ENCODE results near the gene MAIP1. TPM values are rescaled to one million over a fixed set of nuclear protein-coding genes. Genes with fewer than 3 reads are reported as not detected.
A peak's percentile ranks its signal among the peaks of the same experiment; 100 is the strongest.

The MAIP1 gene
- total RNA-seq, 4 donors from 2014 or later, result 8.3 to 28.1 (median 14.7) TPM

DNA sequence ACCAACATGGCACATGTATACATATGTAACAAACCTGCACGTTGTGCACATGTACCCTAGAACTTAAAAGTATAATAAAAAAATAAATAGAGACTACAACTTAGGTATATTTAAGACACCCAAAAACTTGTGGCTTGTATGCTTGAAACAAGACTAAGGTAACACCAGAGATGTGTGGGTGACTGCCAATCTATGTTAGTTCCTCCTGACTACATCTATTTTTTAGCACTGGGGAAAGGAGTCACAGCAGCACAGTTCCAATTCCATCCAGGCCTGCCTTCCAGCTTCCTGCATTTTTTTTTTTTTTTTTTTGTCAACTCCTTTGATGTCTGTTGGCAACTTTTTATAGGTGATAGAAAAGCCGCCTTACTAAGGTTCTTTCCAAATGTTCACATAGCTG lies 26.1 kb upstream of the MAIP1 start:
- Histone ChIP-seq H3K27ac (replicated peaks in 1 of 4) (no peak overlapping the region), H3K4me3 (no peak overlapping the region), H3K27me3 (no peaks in the 10 kb centered on the region), H3K36me3 (peaks cover 14 to 47% (median 32%) of the 10 kb centered on the region in 4 donors), H3K9me3 (no peaks in the 10 kb centered on the region), H3K4me1 (no peaks in the 10 kb centered on the region)
- no peak for TF ChIP-seq POLR2AphosphoS5 (IDR thresholded peaks at IDR 0.05)
- TF ChIP-seq POLR2A (IDR thresholded peaks at IDR 0.05; ENCODE audit: low read depth), result no peak
- TF ChIP-seq, protein P1, sequence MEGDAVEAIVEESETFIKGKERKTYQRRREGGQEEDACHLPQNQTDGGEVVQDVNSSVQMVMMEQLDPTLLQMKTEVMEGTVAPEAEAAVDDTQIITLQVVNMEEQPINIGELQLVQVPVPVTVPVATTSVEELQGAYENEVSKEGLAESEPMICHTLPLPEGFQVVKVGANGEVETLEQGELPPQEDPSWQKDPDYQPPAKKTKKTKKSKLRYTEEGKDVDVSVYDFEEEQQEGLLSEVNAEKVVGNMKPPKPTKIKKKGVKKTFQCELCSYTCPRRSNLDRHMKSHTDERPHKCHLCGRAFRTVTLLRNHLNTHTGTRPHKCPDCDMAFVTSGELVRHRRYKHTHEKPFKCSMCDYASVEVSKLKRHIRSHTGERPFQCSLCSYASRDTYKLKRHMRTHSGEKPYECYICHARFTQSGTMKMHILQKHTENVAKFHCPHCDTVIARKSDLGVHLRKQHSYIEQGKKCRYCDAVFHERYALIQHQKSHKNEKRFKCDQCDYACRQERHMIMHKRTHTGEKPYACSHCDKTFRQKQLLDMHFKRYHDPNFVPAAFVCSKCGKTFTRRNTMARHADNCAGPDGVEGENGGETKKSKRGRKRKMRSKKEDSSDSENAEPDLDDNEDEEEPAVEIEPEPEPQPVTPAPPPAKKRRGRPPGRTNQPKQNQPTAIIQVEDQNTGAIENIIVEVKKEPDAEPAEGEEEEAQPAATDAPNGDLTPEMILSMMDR (IDR thresholded peaks at IDR 0.05), result no peak
- no peak for TF ChIP-seq EP300 (IDR thresholded peaks at IDR 0.05)
- intact Hi-C loops (cut with DNase I), result no loop called here
- 75% methylated on average over 2 of the region's 2 CpGs for WGBS
- no peak for DNase-seq (ENCODE audit: extremely low spot score)

DNA sequence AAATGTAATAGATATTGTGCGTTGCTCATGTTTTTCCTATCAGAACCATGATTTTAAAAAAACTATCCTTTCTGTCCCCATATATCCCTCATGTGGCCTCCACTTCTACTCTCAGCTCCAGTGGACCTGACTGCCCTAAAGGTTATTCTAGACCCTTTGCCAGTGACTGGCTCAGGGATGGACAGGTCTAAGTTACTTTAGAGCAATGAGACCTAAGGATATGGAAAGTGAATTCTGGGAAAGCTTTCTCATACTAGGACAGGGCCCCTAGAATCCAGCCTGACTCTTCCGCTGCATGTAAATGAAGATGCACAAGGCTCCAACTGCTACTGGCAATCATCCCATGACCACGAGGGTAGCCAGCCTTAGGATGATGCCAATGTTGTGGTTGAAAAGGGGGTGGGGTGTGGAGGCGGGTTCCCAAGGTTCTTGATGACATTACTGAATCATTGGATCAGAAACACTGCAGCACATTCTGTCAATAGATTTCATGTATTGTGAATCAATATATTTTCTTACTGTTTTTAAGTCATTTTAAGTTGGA lies 23.0 kb upstream of the MAIP1 start:
- no peaks in the 10 kb centered on the region for H3K9me3 ChIP-seq
- no peaks in the 10 kb centered on the region for H3K27me3 ChIP-seq
- no peak overlapping the region for H3K4me3 ChIP-seq
- H3K36me3 ChIP-seq, result peaks cover 19 to 65% (median 38%) of the 10 kb centered on the region in 4 donors
- TF ChIP-seq POLR2A (IDR thresholded peaks at IDR 0.05; ENCODE audit: low read depth) (no peak), EP300 (IDR thresholded peaks at IDR 0.05) (no peak), POLR2AphosphoS5 (IDR thresholded peaks at IDR 0.05) (no peak)
- TF ChIP-seq, protein P1 (IDR thresholded peaks at IDR 0.05), result no peak
- intact Hi-C loops (cut with DNase I), result no loop called here
- H3K4me1 ChIP-seq, result no peaks in the 10 kb centered on the region
- H3K27ac ChIP-seq (replicated peaks in 1 of 4), result no peak overlapping the region
- WGBS, result 76% methylated on average over 4 of the region's 4 CpGs
- DNase-seq (ENCODE audit: extremely low spot score), result no peak

DNA sequence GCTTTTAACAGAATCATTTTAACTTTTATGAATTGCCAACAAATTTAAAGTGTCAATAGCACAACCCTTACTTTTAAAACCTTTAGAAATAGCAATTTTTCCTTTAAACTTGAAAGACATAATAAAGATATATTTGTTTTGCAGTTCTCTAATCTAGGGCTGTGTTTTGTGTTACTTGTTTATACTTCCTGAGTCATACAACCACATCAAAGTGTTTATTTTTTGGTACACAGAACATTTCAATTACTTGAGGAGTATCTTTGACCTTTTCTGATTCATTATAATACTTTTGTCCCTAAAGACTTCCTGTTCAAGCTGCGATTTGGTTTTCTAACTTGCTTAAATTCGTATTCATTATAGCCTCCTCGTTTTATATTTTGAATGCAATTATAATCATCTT lies 21.9 kb upstream of the MAIP1 start:
- Histone ChIP-seq H3K27me3 (no peaks in the 10 kb centered on the region), H3K9me3 (no peaks in the 10 kb centered on the region), H3K27ac (replicated peaks in 1 of 4) (no peak overlapping the region), H3K4me1 (no peaks in the 10 kb centered on the region), H3K36me3 (peaks cover 19 to 74% (median 46%) of the 10 kb centered on the region in 4 donors), H3K4me3 (no peak overlapping the region)
- DNase-seq (ENCODE audit: extremely low spot score), result no peak
- 83% methylated on average over 3 of the region's 3 CpGs for WGBS
- intact Hi-C loops (cut with DNase I), result no loop called here
- TF ChIP-seq POLR2A (IDR thresholded peaks at IDR 0.05; ENCODE audit: low read depth), result no peak
- TF ChIP-seq EP300 (IDR thresholded peaks at IDR 0.05), result no peak
- TF ChIP-seq POLR2AphosphoS5 (IDR thresholded peaks at IDR 0.05), result no peak
- TF ChIP-seq, protein P1 (IDR thresholded peaks at IDR 0.05), result no peak

DNA sequence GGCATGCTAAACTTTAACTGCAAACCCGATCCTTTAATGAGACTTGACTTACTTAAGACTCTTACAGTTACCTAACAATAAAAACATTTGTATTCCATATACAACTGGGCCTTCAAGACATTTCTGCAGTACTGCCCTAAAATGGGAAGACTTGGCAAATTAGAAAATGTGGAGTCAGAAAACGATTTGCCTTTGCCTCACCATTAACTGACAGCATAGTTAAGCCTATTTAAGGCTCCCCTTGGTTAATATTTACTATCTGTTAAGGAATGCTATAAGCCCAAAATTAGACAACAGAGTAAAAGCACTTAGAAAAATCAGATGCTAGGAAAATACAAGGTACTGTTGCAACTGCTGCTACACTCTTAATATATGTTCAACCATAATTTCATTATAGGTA lies 18.8 kb upstream of the MAIP1 start:
- Histone ChIP-seq H3K27me3 (no peaks in the 10 kb centered on the region), H3K4me1 (no peaks in the 10 kb centered on the region), H3K4me3 (no peak overlapping the region), H3K36me3 (peaks cover 27 to 77% (median 45%) of the 10 kb centered on the region in 4 donors), H3K27ac (replicated peaks in 1 of 4) (no peak overlapping the region), H3K9me3 (no peaks in the 10 kb centered on the region)
- intact Hi-C loops (cut with DNase I), result no loop called here
- no peak for DNase-seq (ENCODE audit: extremely low spot score)
- TF ChIP-seq EP300 (IDR thresholded peaks at IDR 0.05) (no peak), POLR2A (IDR thresholded peaks at IDR 0.05; ENCODE audit: low read depth) (no peak), POLR2AphosphoS5 (IDR thresholded peaks at IDR 0.05) (no peak)
- TF ChIP-seq, protein P1 (IDR thresholded peaks at IDR 0.05), result no peak
- 86% methylated on average over 2 of the region's 2 CpGs for WGBS

DNA sequence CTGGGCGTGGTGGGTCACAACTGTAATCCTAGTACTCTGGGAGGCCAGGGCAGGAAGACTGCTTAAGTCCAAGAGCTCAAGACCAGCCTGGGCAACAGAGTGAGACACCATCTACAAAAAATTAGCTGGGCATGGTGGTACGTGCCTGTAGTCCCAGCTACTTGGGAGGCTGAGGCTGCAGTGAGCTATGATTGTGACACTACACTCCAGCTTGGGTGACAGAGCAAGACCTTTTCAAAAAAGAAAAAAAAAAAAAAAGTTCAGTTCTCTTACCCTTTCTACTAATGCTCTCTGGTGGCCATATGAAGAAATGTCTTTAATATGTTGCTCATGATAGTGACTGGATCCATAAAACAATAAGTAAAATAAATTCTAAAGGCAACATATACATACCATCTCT lies 15.0 kb upstream of the MAIP1 start:
- TF ChIP-seq, protein P1 (IDR thresholded peaks at IDR 0.05), result peak in 1 of 3 experiments; percentile 11
- TF ChIP-seq POLR2A (IDR thresholded peaks at IDR 0.05; ENCODE audit: low read depth), result no peak
- no peaks in the 10 kb centered on the region for H3K27me3 ChIP-seq
- no peaks in the 10 kb centered on the region for H3K9me3 ChIP-seq
- no peak overlapping the region for H3K27ac ChIP-seq (replicated peaks in 1 of 4)
- H3K4me3 ChIP-seq, result no peak overlapping the region
- WGBS, result 79% methylated on average over 2 of the region's 2 CpGs
- no peaks in the 10 kb centered on the region for H3K4me1 ChIP-seq
- intact Hi-C loops (cut with DNase I), result no loop called here
- H3K36me3 ChIP-seq, result peaks cover 9 to 85% (median 40%) of the 10 kb centered on the region in 4 donors
- DNase-seq (ENCODE audit: extremely low spot score), result no peak

Data from esophagus muscularis mucosa (tissue), 4 donors.